PC-3 (cell line): ENCODE results near the gene RAD51C. TPM values are rescaled to one million over a fixed set of nuclear protein-coding genes. Genes with fewer than 3 reads are reported as not detected.
A peak's percentile ranks its signal among the peaks of the same experiment; 100 is the strongest.

Experiments
- ATAC-seq: fragments of 200-7000 bp; cut with Tn5 transposase; 2 replicates; pipeline ENCODE4 v1.9.1; 2020; ENCODE audit warnings: mild to moderate bottlenecking, moderate library complexity
- BruUV-seq: library from RNA; stranded (reverse); fragments of 400-500 nt; replicated peaks from 2 replicates; lab custom pipeline; 2021; lab: Mats Ljungman, UMichigan
- CTCF ChIA-PET: fragments of 300-600 bp; sonication (Branson Sonifier 250); formaldehyde crosslinking; loops from one replicate; lab custom pipeline; 2022; ENCODE audit warnings: antibody characterized with exemption; lab: Charles Lee
- POLR2A ChIA-PET: fragments of 300-600 bp; sonication (Branson Sonifier 250); formaldehyde crosslinking; loops from one replicate; lab custom pipeline; 2022; ENCODE audit warnings: antibody characterized with exemption; ENCODE audit not compliant: unreplicated experiment; lab: Charles Lee
- DNase-seq: peaks from one replicate; pipeline ENCODE4 v3.0.0-alpha.2; 2015
- H2AFZ ChIP-seq: fragments of 300-600 bp; sonication (generic); 2 replicates; pipeline ENCODE4 v1.6.0; 2016; ENCODE audit warnings: antibody characterized with exemption, low read length
- H3F3A ChIP-seq: fragments of 300-600 bp; sonication (generic); one replicate; pipeline ENCODE4 v1.6.0; 2017; ENCODE audit warnings: antibody characterized with exemption, low read length, control low read depth, mild to moderate bottlenecking; ENCODE audit not compliant: unreplicated experiment
- H3K27ac ChIP-seq: fragments of 300-600 bp; sonication (generic); 2 replicates; pipeline ENCODE4 v1.5.1; 2016; ENCODE audit warnings: mild to moderate bottlenecking, low read length
- H3K27me3 ChIP-seq: fragments of 300-600 bp; sonication (generic); 2 replicates; pipeline ENCODE4 v1.6.1; 2016; ENCODE audit warnings: low read length, mixed read lengths
- H3K36me3 ChIP-seq: fragments of 300-600 bp; sonication (generic); 2 replicates; pipeline ENCODE4 v1.6.1; 2016; ENCODE audit warnings: low read depth, mixed run types, low read length, mixed read lengths
- H3K4me1 ChIP-seq: fragments of 300-600 bp; sonication (generic); 2 replicates; pipeline ENCODE4 v1.5.1; 2016; ENCODE audit warnings: low read length; ENCODE audit not compliant: insufficient read depth
- H3K4me2 ChIP-seq: fragments of 300-600 bp; sonication (generic); 2 replicates; pipeline ENCODE4 v1.6.0; 2016; ENCODE audit warnings: low read length
- H3K4me3 ChIP-seq: fragments of 300-600 bp; sonication (generic); 2 replicates; pipeline ENCODE4 v1.5.1; 2016; ENCODE audit warnings: mild to moderate bottlenecking, low read length, mixed read lengths
- H3K79me2 ChIP-seq: fragments of 300-600 bp; sonication (generic); 2 replicates; pipeline ENCODE4 v1.6.1; 2017; ENCODE audit warnings: low read length, mixed read lengths
- H3K9ac ChIP-seq: fragments of 300-600 bp; sonication (generic); 2 replicates; pipeline ENCODE4 v1.6.0; 2016; ENCODE audit warnings: mild to moderate bottlenecking, low read length
- H3K9me2 ChIP-seq: fragments of 300-600 bp; sonication (generic); replicated peaks from 2 replicates; pipeline ENCODE4 v1.6.1; 2016; ENCODE audit warnings: mixed run types, low read length, mixed read lengths
- H3K9me3 ChIP-seq: fragments of 300-600 bp; sonication (generic); 2 replicates; pipeline ENCODE4 v1.6.1; 2016; ENCODE audit warnings: low read length, mixed read lengths
- H4K20me1 ChIP-seq: fragments of 300-600 bp; sonication (generic); 2 replicates; pipeline ENCODE4 v1.6.1; 2016; ENCODE audit warnings: low read length, mixed read lengths
- CTCF ChIP-seq: fragments of 300-600 bp; sonication (generic); conservative IDR thresholded peaks from 2 replicates; pipeline ENCODE4 v1.5.1; 2017; ENCODE audit warnings: antibody characterized with exemption, low read depth, mild to moderate bottlenecking, low read length
- EZH2 ChIP-seq: fragments of 300-600 bp; sonication (generic); IDR thresholded peaks from one replicate; pipeline ENCODE4 v1.6.1; 2017; ENCODE audit warnings: antibody characterized with exemption, mild to moderate bottlenecking, low read length; ENCODE audit not compliant: unreplicated experiment
- EZH2phosphoT487 ChIP-seq: fragments of 300-600 bp; sonication (generic); IDR thresholded peaks from 2 replicates; pipeline ENCODE4 v1.6.1; 2018; ENCODE audit warnings: mild to moderate bottlenecking, antibody characterized with exemption, low read length, borderline replicate concordance
- intact Hi-C: fragments of 100-400 bp; cut with micrococcal nuclease; formaldehyde crosslinking; loops from 2 replicates; pipeline ENCODE4 v1.9.0; 2023
- total RNA-seq: library from RNA; depleted of rRNA; stranded (reverse); fragments of >200 nt; gene quantifications from 2 replicates; pipeline ENCODE4 v1.2.3, GENCODE V29; 2014

The RAD51C gene
- total RNA-seq, 1 experiment from 2014 or later: 71.1 TPM

GRCh38 chr17:58703137-58703915 lies 10.9 kb downstream of the RAD51C start:
- no TSS peak for BruUV-seq
- Histone ChIP-seq H3K9ac (no peak overlapping the region; the same call in 1 of the 2 replicates), H3K4me1 (peaks cover 25% of the 10 kb centered on the region), H3F3A (peaks cover 5% of the 10 kb centered on the region), H3K4me3 (no peak overlapping the region), H2AFZ (no peak overlapping the region), H4K20me1 (no peaks in the 10 kb centered on the region), H3K27ac (peak overlapping the region; percentile 38), H3K9me3 (no peaks in the 10 kb centered on the region), H3K79me2 (no peaks in the 10 kb centered on the region), H3K9me2 (no peaks in the 10 kb centered on the region), H3K36me3 (peaks cover 3% of the 10 kb centered on the region; the same call in 1 of the 2 replicates), H3K4me2 (peak overlapping the region; percentile 24; the same call in 1 of the 2 replicates), H3K27me3 (no peaks in the 10 kb centered on the region)
- POLR2A ChIA-PET: no interaction called here
- CTCF ChIA-PET: no interaction called here
- TF ChIP-seq CTCF (no peak), EZH2 (no peak), EZH2phosphoT487 (no peak)
- ATAC-seq (peak; percentile 93), DNase-seq (peak; percentile 74)
- intact Hi-C loops: no loop called here

GRCh38 chr17:58703916-58704286 lies 11.5 kb downstream of the RAD51C start:
- no TSS peak for BruUV-seq
- CTCF ChIA-PET: no interaction called here
- Histone ChIP-seq H3F3A (peaks cover 5% of the 10 kb centered on the region), H3K27ac (peak overlapping the region; percentile 38), H3K9me3 (no peaks in the 10 kb centered on the region), H3K9ac (no peak overlapping the region; the same call in 1 of the 2 replicates), H3K79me2 (no peaks in the 10 kb centered on the region), H3K27me3 (no peaks in the 10 kb centered on the region), H3K36me3 (peaks cover 3% of the 10 kb centered on the region; the same call in 1 of the 2 replicates), H2AFZ (no peak overlapping the region), H3K4me1 (peaks cover 25% of the 10 kb centered on the region), H3K4me3 (no peak overlapping the region), H4K20me1 (no peaks in the 10 kb centered on the region), H3K9me2 (no peaks in the 10 kb centered on the region), H3K4me2 (peak overlapping the region; percentile 7)
- POLR2A ChIA-PET: no interaction called here
- intact Hi-C loops: no loop called here
- TF ChIP-seq EZH2phosphoT487 (no peak), EZH2 (no peak), CTCF (no peak)
- DNase-seq: no peak
- no peak for ATAC-seq
